H4 (cell line): ENCODE results near the gene PLEKHA1. TPM values are rescaled to one million over a fixed set of nuclear protein-coding genes. Genes with fewer than 3 reads are reported as not detected.

Source experiments
- DNase-seq: peaks from one replicate; pipeline ENCODE4 v3.0.0-alpha.2; 2015; ENCODE audit warnings: low spot score
- total RNA-seq: library from RNA; depleted of rRNA; stranded (reverse); fragments of >200 nt; shearing (Covaris generic); gene quantifications from 2 replicates; pipeline ENCODE4 v1.2.3, GENCODE V29; 2014

Gene PLEKHA1
- total RNA-seq, 1 experiment from 2014 or later: 15.8 TPM

DNA sequence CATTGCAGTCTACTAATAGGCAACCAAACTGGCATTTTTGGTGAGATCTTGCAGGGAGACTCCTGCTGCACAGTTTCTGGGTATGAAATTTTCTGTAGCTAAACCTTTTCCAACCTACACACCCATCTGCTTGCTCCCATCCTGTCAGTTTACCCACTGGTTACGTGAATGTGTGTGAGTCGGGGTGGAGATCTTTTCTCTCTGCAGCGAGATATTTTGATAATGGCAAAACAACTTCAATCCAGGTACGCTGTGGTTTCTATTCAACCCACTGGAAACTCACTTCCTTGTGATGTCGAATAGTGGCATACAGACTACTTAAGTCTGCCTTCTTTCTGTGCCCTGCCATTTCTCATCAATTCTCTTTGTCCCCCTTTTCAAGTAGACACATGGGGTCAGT, 4.5 kb downstream of the PLEKHA1 start:
- DNase-seq: no peak

DNA sequence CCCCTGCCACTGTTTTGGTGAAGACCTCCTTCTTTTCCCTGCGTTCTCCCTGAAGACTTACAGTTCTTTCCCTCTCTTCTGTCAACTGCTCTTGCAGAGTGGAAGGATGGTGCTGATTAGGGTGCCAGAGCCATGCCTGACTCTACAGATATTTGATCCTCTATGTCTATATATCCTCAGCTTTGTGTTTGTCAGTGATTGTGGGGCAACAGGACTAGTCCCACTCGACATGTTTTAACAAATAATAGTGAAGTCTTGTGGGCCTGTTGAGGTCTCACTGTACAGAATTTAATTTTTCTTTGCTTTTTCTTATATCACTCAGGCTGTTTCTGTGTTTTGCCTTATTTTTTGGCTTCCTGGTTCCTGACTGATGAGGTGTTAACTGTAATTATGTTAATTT, 5.0 kb downstream of the PLEKHA1 start:
- DNase-seq: no peak

DNA sequence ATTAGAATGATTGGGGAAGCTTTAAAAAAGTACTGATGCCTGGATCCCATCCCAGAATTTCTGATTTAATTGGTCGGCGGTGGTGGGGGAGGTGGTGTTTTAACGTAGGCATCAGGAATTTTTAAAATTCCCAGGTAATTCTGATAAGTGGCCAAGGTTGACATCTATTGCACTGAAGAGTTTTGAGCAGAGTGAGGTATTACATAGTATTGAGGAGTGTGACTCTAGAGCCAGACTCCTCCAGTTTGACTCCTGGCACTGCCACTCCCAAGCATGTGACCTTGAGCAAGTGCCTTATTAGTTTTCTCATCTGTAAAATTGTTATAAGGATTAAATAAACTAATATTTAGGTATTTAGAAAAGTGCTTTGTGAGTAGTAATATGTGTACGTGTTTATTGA, 6.2 kb downstream of the PLEKHA1 start:
- DNase-seq: no peak

DNA sequence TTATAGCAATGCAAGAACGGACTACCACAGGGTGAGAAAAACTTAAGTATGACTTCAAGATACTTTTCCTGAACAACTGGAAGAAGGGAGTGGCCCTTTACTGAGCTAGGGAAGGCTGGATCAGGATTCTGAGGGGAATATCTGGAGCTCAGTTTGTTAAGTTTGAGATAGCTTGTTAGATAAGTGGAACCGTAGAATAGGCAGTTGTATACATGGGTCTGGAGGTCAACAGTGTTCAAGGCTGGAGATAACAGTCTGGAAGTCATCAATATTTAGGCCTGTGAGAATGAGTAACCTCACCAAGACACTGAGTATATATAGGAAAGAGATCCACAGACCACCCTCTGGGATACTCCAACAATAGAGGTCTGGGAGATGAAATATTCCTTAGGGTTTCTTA, 7.2 kb downstream of the PLEKHA1 start:
- no peak for DNase-seq

DNA sequence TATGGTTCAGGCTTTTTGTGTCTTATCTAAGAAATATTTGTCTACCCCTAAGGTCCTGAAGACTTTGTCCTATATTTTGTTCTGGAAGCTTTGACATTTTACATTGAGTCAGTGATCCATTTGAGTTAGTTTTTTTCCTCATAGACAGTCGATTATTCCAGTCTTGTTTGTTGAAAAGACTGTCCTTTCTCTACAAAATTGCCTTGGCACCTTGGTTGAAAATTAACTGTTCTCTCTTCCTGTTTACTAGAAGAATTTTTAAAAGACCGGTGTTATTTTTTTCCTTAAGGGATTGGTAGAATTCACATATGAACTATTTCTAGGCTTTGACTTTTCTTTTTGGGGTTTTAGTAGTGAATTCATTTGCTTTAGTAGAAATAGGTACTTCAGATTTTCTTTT, 12.0 kb downstream of the PLEKHA1 start:
- no peak for DNase-seq

DNA sequence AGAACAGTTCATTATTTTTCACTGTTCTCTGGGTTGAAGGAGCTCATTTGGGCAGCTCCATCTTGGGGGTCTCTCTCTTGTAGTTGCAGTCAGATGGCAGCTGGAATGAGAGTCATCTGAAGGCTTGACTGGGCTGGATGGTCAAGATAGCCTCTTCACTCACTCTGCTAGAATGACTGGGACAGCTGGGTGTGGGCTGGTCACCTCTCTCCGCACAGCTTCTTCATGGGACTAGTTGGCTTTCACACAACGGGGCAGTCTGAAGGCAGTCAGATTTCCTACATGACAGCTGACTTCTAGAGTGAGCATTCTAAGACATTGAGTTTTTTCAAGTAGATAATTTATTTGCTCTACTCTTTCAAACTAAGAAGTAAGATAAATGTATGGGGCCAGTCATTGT, 13.1 kb downstream of the PLEKHA1 start:
- DNase-seq: no peak

DNA sequence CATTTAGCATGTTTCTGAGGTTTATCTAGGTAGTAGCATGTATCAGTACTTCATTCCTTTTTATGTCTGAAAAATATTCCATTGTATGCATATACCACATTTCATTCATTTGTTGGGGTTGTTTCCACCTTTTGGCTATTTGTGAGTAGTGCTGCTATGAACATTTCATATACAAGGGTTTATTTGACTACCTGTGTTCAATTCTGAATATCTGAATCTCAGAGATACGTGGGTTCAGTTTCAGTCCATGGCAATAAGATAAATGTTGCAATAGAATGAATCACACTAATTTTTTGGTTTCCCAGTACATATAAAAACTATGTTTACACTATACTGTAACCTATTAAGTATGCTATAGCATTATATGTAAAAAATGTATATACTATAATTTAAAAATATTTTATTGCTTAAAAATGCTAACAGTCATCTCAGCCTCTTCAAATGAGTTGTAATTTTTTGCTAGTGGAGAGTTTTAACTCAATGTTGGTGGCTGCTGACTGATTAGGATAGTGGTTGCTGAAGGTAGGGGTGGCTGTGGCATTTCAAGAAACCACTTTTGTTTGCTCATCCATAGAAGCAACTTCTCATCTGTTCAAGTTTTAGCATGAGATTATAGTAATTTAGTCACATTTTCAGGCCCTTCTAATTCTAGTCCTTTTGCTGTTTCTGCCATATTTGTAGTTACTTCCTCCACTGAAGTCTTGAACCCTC, 13.9 kb downstream of the PLEKHA1 start:
- DNase-seq: no peak

DNA sequence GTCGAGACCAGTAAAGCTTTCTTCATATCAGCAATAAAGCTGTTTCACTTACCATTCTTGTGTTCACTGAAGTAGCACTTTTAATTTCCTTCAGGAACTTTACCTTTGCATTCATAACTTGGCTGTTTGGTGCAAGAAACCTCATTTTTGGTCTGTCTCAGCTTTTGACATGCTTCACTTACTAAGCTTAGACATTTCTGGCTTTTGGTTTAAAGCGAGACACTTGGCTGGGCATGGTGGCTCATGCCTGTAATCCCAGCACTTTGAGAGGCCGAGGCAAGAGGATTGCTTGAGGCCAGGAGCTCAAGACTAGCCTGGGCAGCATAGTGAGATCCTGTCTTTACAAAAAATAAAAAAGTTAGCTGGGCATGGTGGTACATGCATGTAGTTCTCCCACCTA, 15.8 kb downstream of the PLEKHA1 start:
- DNase-seq: no peak

DNA sequence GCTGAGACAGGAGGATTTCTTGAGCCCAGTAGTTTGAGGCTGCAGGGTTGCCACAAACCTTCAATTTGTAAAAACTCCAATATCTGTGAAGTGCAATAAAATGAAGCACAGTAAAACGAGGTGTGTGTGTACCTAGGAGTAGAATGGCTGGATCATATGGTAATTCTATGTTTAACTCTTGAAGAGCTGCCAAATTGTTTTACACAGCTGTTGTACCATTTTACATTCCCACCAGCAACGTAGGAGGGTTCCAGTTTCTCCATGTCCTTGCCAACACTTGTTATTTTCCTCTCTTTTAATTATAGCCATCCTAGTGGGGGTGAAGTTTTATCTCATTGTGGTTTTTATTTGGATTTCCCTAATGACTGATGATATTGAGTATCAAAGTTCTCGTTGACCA, 16.2 kb downstream of the PLEKHA1 start:
- DNase-seq: no peak

DNA sequence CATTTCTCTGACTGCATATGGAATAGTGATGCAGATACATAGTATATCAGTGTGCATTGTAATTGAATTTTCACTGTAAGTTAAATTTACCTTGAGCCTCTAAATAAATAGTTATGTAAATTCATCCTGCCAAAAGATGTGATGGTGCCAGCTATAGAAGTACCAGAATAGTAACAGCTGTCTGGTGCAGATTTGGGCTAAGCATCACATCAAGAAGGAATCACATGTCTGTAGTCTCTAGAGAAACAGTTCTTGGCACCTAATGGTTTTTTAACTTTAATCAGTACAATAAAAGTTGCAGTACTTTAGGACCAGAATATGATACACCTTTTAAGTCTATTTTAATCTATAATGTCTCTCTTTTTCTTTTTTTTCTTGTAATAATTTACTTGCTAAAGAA, 17.4 kb downstream of the PLEKHA1 start:
- no peak for DNase-seq

DNA sequence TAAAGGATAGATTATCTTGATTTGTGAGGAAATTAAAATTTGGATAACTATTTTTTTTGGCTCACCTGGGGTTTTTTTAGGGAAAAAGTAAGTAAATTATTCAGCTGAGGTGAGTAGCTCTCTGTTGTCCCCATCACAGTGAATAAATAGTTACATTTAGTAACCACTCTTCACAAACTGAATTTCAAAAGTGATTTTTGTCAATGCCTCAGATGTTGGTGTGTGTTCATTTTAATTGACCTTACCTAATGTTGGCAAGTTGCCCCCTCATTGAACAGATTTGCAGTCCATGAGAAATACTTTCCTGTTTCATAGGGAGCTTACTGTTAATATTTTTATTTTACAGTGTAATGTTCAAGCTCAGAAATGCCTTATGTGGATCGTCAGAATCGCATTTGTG, 18.3 kb downstream of the PLEKHA1 start:
- no peak for DNase-seq

DNA sequence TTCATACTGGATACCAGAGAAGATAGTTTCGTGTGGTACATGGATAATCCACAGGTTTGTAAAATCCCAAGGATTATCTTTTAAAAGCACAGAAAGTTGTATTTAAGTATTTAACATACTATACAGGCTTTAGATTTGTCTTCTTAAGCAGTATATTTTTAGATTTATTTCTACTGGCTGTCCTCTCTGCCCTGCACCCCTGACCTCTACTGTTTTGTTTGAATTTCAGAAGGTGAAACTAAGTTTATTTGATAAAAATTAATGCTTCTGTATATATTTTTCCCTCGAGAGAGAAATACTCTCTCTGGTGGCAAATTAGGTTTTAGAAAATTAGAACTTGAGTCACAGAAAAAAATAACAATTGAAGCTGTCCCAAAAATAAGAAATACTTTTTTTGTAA, 18.8 kb downstream of the PLEKHA1 start:
- DNase-seq: no peak

DNA sequence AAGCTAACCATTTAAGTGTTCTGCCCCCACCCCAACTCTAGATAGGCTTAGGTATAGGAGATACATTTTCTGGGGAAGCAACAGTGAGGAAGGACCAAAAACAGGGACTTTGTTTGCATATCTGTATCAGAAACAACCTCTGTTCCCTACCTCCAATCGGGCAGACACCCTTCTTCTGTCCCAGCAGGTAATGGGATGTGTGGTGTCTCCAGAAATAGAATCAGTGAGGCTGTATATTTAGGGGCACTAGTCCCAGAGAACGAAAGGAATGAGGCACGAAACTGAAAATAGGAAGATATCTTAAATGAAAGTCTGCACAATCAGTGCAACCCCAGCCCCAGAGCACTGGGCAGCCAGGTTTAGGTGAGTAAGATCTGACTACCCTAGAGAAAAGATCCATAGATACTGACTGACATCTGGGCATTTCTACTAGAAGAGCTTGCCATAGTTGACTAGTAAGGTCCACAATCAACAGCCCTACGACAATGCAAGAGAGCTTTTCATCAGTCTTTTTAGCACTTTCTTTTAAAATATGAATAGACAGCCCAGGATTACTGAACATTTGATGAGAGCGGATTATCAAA, 28.1 kb downstream of the PLEKHA1 start:
- no peak for DNase-seq

DNA sequence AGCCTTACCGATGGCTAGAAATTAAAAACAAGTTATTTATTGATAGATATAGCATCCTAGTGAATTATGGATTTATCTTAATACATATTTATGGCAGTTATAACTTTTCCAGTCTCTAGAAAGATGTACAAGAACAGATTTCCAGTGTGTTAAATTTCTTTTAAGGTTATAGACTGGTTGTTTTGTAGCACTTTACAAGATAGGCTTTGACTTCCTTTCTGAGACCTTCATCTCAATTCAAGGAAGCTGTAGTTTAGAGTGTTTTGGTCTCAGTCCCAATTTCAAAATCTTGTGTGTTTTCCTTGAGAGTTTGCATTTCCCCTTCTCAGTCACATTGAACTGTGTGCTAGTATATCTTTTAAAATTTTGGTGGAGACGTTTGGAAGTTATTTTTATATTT, 30.1 kb downstream of the PLEKHA1 start:
- DNase-seq: no peak

DNA sequence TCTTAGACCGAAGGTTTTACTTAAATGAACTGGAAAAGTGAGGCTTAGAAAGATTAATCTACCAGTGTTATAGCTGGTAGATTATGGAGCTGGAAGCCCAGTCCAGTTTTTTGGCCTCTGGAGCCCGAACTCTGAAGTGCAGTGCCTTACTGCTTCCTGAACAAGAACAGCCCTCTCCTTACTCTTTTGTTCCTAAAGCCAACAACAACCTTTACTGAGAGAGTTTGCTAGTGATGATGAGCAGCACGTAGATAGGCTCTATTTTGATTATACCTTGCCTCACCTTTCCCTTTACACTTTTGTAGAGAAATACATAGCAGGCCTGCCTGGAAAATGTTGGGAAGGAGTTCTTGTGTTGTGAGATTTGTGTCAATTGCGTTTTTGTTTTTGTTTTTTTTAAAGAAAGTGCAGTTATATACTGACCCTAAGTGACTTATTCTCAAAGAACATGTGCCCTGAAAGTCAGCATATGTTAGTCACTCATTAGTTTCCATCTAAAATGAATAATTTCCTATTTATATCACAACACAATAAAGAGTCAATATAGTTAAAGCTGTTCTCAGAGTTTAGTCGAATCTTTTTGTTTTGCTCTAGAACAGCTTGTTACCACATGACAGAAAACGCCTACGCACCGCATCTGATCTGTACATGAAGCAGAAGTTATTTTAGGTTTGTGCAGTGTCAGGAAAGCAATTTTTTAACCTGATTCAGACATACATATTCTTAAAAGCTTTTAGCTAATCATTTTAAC, 33.0 kb downstream of the PLEKHA1 start:
- DNase-seq: no peak

DNA sequence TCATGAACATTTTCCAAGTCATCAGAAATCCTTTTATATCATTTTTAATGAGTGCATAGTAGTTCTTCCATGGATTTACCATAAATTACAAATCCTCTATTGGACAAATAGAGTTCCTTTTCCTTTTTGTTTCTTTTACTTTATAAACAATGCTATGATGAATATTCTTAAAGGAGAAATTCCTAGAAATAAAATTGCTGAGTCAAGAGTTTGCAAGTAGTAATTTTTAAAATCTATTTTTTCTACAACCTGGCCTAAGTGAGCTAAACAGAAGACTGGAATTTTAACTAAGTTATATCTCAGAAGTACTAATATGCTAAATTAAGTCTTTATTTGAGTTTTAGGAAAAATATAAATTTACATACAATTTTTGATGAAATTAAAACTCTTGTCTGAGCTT, 38.8 kb downstream of the PLEKHA1 start:
- no peak for DNase-seq

DNA sequence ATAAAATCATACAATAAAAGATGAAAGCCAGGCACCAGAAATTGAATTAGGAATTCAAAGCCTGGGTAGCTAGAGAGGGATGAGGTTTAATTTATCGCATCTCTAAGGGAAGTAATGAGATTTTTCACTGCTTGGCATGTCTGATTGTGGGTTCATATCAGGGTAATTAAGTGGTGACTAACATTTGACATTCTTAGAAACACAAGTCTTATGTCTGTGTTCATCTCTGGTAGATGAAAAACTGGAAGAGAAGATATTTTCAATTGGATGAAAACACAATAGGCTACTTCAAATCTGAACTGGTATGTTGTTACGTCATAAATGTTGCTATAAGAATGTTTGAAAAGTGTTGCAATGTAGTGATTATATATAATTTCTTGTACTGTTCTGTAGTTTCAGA, 43.2 kb downstream of the PLEKHA1 start:
- no peak for DNase-seq

DNA sequence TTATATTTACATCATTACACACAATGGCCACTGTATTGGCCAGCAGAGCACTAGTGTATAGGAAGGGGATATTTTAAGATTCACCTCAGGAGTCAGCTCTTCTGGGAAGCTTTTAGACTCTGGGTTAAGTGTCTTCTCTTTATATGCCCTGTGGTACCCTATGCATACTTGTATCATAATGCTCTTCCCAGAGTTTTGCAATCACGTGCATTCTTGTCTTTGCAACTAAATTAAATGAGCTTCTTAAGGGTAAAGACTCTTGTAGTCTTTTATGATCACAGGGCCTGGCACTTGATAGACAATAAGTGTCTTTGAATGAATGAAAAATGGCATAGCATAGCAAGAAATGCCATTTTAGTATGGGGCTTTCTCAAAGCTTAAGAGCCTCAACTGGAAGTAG, 44.5 kb downstream of the PLEKHA1 start:
- no peak for DNase-seq

DNA sequence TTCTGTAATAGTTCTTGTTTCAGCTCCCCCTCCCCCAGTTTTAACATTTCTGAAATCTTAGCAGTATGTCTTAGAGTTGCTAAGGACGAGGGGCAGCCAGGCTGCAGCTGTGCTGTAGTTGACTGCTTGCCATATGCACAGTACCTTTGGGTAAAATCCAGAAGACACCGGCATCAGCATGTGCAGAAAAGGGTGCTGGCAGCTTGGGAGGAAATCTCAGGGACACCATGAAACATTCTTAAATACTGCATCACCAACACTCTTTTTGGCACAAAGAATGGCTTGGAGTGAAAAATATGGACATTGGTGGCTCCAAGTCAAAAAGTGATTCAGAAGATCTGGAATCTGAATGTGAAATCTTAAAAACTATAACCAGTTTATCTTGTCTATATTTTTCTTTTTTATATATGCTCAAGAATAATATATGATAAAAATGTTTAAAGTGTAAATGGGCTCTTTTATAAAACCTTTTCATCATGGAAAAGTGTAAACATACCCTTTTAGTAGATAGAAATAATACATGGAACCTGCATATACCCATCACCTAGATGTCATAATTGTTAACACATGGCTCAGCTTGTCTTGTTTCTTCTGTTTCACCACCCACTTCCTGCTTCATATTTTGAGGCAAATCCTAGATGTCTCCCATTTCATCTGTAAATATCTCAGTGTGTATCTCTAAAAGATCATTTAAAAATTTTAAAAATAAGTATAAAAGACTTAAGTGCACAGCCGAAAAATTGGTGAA, 45.5 kb downstream of the PLEKHA1 start:
- DNase-seq: no peak

DNA sequence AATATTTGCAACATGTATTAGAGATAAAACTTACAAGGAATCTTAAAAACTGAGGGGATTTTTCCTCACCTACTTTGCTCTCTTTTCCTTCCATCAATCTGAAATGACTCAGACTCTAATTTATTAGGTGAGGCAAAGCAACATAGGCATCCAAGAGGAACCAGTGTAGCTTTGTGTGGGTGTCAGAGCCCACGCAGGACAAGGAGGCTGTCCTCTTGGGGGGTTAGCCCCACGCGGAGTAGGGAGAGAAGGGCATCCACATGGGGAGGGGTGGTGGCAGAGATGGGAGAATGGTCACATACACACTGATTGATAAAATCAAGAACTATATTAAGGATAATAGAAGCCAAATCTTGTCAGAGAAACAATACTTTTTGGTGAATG, 46.1 kb downstream of the PLEKHA1 start:
- no peak for DNase-seq

DNA sequence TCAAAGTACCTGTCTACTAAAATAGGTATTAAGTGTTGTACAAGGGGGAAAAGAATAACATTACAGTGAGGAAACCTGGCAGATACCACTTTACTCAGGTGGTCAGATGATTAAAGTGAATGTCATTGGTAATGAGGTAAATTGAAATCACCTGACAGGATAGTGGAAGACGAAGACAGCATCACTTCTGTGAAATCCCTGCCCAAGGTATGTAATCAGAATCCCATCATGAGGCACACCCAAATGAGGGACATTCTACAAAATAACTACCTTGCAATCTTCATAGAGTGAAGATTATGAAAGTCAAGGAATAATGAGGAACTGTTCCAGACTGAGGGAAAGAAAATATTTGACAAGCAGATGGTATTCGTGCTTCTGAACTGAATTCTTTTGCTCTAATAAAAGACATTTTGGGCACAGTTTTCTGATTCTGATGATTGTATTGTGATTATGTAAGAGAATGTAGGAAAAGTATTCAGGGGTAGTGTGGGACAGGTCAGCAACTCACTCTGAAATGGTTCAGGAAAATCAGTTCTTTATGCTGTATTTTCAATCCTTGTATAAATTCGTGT, 46.6 kb downstream of the PLEKHA1 start:
- no peak for DNase-seq

DNA sequence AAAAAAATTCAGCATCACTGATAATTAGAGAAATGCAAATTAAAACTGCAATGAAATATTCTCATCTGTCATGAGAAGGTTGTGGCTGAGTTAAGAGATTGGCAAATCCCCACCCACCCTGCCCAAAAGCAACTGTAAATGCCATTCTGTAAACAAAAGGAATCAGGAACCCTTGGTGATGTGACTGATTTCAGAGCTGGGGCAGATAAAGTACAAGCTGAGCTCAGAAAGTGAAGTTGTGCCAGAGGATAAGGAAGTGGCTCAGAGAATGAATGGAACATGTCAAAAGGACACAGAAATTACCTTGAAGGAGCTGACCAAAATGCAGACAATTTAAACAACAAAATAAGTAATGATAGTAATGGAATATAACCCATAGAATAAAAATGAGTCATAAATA, 47.2 kb downstream of the PLEKHA1 start:
- no peak for DNase-seq
